HEK293 (cell line): ENCODE measurements around the gene DUS3L.

Source experiments
- CTCF ChIA-PET: fragments of 350-600 bp; formaldehyde crosslinking; extraction: SDS; loops from one replicate; lab custom pipeline; 2021; ENCODE audit warnings: antibody characterized with exemption; lab: Yijun Ruan, JAX
- POLR2A ChIA-PET: fragments of 300-600 bp; formaldehyde crosslinking; extraction: SDS; loops from one replicate; lab custom pipeline; 2020; ENCODE audit warnings: antibody characterized with exemption, inconsistent platforms; lab: Yijun Ruan, JAX
- H3K27ac ChIP-seq: fragments of 200-500 bp; sonication (Bioruptor generic); 2 replicates; pipeline ENCODE4 v1.5.1; 2014; ENCODE audit warnings: low read depth, low read length, control low read depth, inconsistent platforms; ENCODE audit errors: extremely low read depth
- H3K36me3 ChIP-seq, 2 experiments: fragments of 200-500 bp in 1 of 2; sonication (Bioruptor generic) in 1 of 2; 1 replicate in 1 of 2; 2 replicates in 1 of 2; pipeline ENCODE4 v1.5.1; 2014 to 2017; ENCODE audit warnings: inconsistent platforms in 2 of 2, low read length in 2 of 2; ENCODE audit not compliant: control insufficient read depth in 2 of 2, insufficient read depth in 1 of 2
- H3K4me1 ChIP-seq: fragments of 200-500 bp; sonication (Bioruptor generic); 2 replicates; pipeline ENCODE4 v1.5.1; 2014; ENCODE audit warnings: mild to moderate bottlenecking, low read length, inconsistent platforms; ENCODE audit not compliant: control insufficient read depth, insufficient read depth
- H3K4me3 ChIP-seq: 2 replicates; pipeline ENCODE4 v1.5.1; 2011; ENCODE audit warnings: low read depth, mild to moderate bottlenecking, control low read depth, low read length, moderate library complexity
- H3K9me3 ChIP-seq: fragments of 200-500 bp; sonication (Bioruptor generic); 2 replicates; pipeline ENCODE4 v1.5.1; 2014; ENCODE audit warnings: low read depth, low read length, inconsistent platforms; ENCODE audit not compliant: control insufficient read depth, insufficient read depth
- BCL11B ChIP-seq: fragments of 450-650 bp; formaldehyde crosslinking; IDR thresholded peaks from 2 replicates; pipeline ENCODE4 v1.5.1; 2016; ENCODE audit warnings: low read depth, missing biosample characterization, missing genetic modification characterization
- HIC1 ChIP-seq: fragments of 450-650 bp; formaldehyde crosslinking; IDR thresholded peaks from 2 replicates; pipeline ENCODE4 v1.5.1; 2016; ENCODE audit warnings: missing biosample characterization, missing genetic modification characterization
- KLF1 ChIP-seq: fragments of 450-650 bp; formaldehyde crosslinking; IDR thresholded peaks from 2 replicates; pipeline ENCODE4 v1.5.1; 2016; ENCODE audit warnings: missing biosample characterization, missing genetic modification characterization
- KLF16 ChIP-seq: fragments of 450-650 bp; formaldehyde crosslinking; IDR thresholded peaks from 2 replicates; pipeline ENCODE4 v1.5.1; 2017; ENCODE audit warnings: missing biosample characterization, missing genetic modification characterization
- MYNN ChIP-seq: fragments of 450-650 bp; formaldehyde crosslinking; IDR thresholded peaks from 2 replicates; pipeline ENCODE4 v1.5.1; 2016; ENCODE audit warnings: missing biosample characterization, missing genetic modification characterization, borderline replicate concordance
- PATZ1 ChIP-seq: fragments of 450-650 bp; formaldehyde crosslinking; IDR thresholded peaks from 2 replicates; pipeline ENCODE4 v1.5.1; 2016; ENCODE audit warnings: missing biosample characterization, missing genetic modification characterization
- ZBTB7A ChIP-seq: fragments of 450-650 bp; formaldehyde crosslinking; IDR thresholded peaks from 2 replicates; pipeline ENCODE4 v1.5.1; 2016; ENCODE audit warnings: low read depth, missing biosample characterization, missing genetic modification characterization
- ZNF112 ChIP-seq: fragments of 450-650 bp; formaldehyde crosslinking; IDR thresholded peaks from 2 replicates; pipeline ENCODE4 v1.5.0; 2017; ENCODE audit warnings: missing biosample characterization, missing genetic modification characterization
- ZNF148 ChIP-seq: fragments of 450-650 bp; formaldehyde crosslinking; IDR thresholded peaks from 2 replicates; pipeline ENCODE4 v1.5.0; 2017; ENCODE audit warnings: missing biosample characterization, missing genetic modification characterization, borderline replicate concordance
- ZNF175 ChIP-seq: fragments of 450-650 bp; formaldehyde crosslinking; IDR thresholded peaks from 2 replicates; pipeline ENCODE4 v1.5.1; 2016; ENCODE audit warnings: missing biosample characterization, missing genetic modification characterization
- ZNF214 ChIP-seq: fragments of 450-650 bp; formaldehyde crosslinking; IDR thresholded peaks from 2 replicates; pipeline ENCODE4 v1.5.1; 2017; ENCODE audit warnings: missing biosample characterization, mild to moderate bottlenecking, missing genetic modification characterization, borderline replicate concordance
- ZNF221 ChIP-seq: fragments of 450-650 bp; formaldehyde crosslinking; IDR thresholded peaks from 2 replicates; pipeline ENCODE4 v1.5.1; 2017; ENCODE audit warnings: missing biosample characterization, missing genetic modification characterization, borderline replicate concordance
- ZNF223 ChIP-seq: fragments of 450-650 bp; formaldehyde crosslinking; IDR thresholded peaks from 2 replicates; pipeline ENCODE4 v1.5.1; 2016; ENCODE audit warnings: missing biosample characterization, missing genetic modification characterization
- ZNF23 ChIP-seq: fragments of 450-650 bp; formaldehyde crosslinking; IDR thresholded peaks from 2 replicates; pipeline ENCODE4 v1.5.1; 2016; ENCODE audit warnings: missing biosample characterization, missing genetic modification characterization, borderline replicate concordance
- ZNF292 ChIP-seq: fragments of 450-650 bp; formaldehyde crosslinking; IDR thresholded peaks from 2 replicates; pipeline ENCODE4 v1.5.1; 2016; ENCODE audit warnings: low read depth, missing biosample characterization, missing genetic modification characterization, borderline replicate concordance
- ZNF341 ChIP-seq: fragments of 450-650 bp; formaldehyde crosslinking; IDR thresholded peaks from 2 replicates; pipeline ENCODE4; 2016; ENCODE audit warnings: low read depth, missing biosample characterization, missing genetic modification characterization
- ZNF473 ChIP-seq: fragments of 450-650 bp; formaldehyde crosslinking; IDR thresholded peaks from 2 replicates; pipeline ENCODE4 v1.5.1; 2017; ENCODE audit warnings: missing biosample characterization, missing genetic modification characterization
- ZNF677 ChIP-seq: fragments of 450-650 bp; IDR thresholded peaks from 2 replicates; pipeline ENCODE4 v1.5.0; 2018; ENCODE audit warnings: missing biosample characterization, mild to moderate bottlenecking, missing genetic modification characterization, moderate library complexity
- ZNF768 ChIP-seq: fragments of 450-650 bp; formaldehyde crosslinking; IDR thresholded peaks from 2 replicates; pipeline ENCODE4 v1.5.1; 2018; ENCODE audit warnings: missing biosample characterization, mild to moderate bottlenecking, missing genetic modification characterization
- ZNF777 ChIP-seq: fragments of 450-650 bp; formaldehyde crosslinking; IDR thresholded peaks from 2 replicates; pipeline ENCODE4 v1.5.1; 2017; ENCODE audit warnings: missing biosample characterization, missing genetic modification characterization, borderline replicate concordance
- ZNF830 ChIP-seq: fragments of 450-650 bp; IDR thresholded peaks from 2 replicates; pipeline ENCODE4 v1.5.0; 2018; ENCODE audit warnings: missing biosample characterization, missing genetic modification characterization, low read depth, mild to moderate bottlenecking, moderate library complexity
- TF ChIP-seq, protein P1 (sequence below): fragments of 450-650 bp; formaldehyde crosslinking; IDR thresholded peaks from 2 replicates; pipeline ENCODE4 v1.5.1; 2016; ENCODE audit warnings: missing biosample characterization, missing genetic modification characterization, borderline replicate concordance

The DUS3L gene

GRCh38 chr19:5827891-5828660 lies 37.1 kb upstream of the DUS3L start (continued):
- TF ChIP-seq, protein P1, sequence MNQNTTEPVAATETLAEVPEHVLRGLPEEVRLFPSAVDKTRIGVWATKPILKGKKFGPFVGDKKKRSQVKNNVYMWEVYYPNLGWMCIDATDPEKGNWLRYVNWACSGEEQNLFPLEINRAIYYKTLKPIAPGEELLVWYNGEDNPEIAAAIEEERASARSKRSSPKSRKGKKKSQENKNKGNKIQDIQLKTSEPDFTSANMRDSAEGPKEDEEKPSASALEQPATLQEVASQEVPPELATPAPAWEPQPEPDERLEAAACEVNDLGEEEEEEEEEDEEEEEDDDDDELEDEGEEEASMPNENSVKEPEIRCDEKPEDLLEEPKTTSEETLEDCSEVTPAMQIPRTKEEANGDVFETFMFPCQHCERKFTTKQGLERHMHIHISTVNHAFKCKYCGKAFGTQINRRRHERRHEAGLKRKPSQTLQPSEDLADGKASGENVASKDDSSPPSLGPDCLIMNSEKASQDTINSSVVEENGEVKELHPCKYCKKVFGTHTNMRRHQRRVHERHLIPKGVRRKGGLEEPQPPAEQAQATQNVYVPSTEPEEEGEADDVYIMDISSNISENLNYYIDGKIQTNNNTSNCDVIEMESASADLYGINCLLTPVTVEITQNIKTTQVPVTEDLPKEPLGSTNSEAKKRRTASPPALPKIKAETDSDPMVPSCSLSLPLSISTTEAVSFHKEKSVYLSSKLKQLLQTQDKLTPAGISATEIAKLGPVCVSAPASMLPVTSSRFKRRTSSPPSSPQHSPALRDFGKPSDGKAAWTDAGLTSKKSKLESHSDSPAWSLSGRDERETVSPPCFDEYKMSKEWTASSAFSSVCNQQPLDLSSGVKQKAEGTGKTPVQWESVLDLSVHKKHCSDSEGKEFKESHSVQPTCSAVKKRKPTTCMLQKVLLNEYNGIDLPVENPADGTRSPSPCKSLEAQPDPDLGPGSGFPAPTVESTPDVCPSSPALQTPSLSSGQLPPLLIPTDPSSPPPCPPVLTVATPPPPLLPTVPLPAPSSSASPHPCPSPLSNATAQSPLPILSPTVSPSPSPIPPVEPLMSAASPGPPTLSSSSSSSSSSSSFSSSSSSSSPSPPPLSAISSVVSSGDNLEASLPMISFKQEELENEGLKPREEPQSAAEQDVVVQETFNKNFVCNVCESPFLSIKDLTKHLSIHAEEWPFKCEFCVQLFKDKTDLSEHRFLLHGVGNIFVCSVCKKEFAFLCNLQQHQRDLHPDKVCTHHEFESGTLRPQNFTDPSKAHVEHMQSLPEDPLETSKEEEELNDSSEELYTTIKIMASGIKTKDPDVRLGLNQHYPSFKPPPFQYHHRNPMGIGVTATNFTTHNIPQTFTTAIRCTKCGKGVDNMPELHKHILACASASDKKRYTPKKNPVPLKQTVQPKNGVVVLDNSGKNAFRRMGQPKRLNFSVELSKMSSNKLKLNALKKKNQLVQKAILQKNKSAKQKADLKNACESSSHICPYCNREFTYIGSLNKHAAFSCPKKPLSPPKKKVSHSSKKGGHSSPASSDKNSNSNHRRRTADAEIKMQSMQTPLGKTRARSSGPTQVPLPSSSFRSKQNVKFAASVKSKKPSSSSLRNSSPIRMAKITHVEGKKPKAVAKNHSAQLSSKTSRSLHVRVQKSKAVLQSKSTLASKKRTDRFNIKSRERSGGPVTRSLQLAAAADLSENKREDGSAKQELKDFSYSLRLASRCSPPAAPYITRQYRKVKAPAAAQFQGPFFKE, result no peak
- TF ChIP-seq ZNF677 (tag by site-specific recombination) (0 out of 2 replicates have a peak, but pooled peaks have one; percentile 50), ZNF214 (no peak), ZNF112 (tag by site-specific recombination) (no peak), ZNF175 (tag by site-specific recombination) (no peak), ZNF830 (tag by site-specific recombination) (no peak), ZNF221 (tag by site-specific recombination) (no peak), KLF16 (tag by site-specific recombination) (peak; percentile 92), BCL11B (tag by site-specific recombination) (no peak; the same call in 1 of the 2 replicates)
- TF ChIP-seq, all 188 proteins: peak for 70

DNA sequence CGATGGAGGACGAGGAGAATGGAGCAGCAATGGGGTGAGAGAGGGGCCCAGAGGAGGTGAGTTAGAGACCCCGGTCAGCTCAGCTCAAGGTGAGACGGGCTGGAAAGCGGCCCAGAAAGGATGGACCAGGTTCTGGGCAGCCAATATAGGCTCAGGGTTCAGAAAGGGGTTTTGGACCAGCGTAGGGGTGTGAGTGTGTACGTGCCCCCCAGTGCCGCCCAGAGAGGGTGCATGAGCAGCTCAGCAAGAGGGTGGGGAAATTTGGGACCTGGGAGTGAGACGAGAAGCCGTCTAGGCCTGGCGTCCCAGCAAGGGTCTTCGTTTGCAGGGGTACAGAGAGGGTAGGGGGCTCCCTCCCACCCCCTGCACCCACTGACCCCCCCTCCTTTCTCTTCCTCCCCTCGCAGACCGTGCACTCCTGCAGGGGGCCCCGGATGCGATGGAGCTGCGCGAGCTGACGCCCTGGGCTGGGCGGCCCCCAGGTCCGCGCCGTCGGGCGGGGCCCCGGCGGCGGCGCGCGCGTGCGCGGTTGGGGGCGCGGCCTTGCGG lies 36.5 kb upstream of the DUS3L start:
- H3K4me3 ChIP-seq, result no peak overlapping the region
- H3K27ac ChIP-seq, result peak overlapping the region; percentile 59; the same call in 1 of the 2 replicates
- peaks cover 6% of the 10 kb centered on the region for H3K4me1 ChIP-seq
- H3K36me3 ChIP-seq, result no peaks in the 10 kb centered on the region
- ChIA-PET CTCF (interaction anchor here (0.6 to 3.2 kb wide), 3 partner anchors 21 to 105 kb away, joined by 3 to 27 read pairs (median 6); partner anchors contain the start of gene NRTN), POLR2A (interaction anchor here (0.5 to 2.6 kb wide), 10 partner anchors 15 to 151 kb away, joined by 3 to 35 read pairs (median 4); partner anchors contain the start of genes NDUFA11, NRTN, RANBP3 and RPL36)
- H3K9me3 ChIP-seq, result no peaks in the 10 kb centered on the region
- TF ChIP-seq ZNF473 (no peak), ZBTB7A (tag by site-specific recombination) (0 out of 2 replicates have a peak, but pooled peaks have one; percentile 32), MYNN (no peak), ZNF292 (no peak), PATZ1 (tag by site-specific recombination) (peak; percentile 23; the same call in 1 of the 2 replicates), ZNF341 (tag by site-specific recombination) (no peak), ZNF768 (tag by site-specific recombination) (0 out of 2 replicates have a peak, but pooled peaks have one; percentile 66), ZNF148 (no peak), ZNF223 (tag by site-specific recombination) (0 out of 2 replicates have a peak, but pooled peaks have one; percentile 44), KLF1 (tag by site-specific recombination) (no peak), ZNF777 (0 out of 2 replicates have a peak, but pooled peaks have one; percentile 16), ZNF23 (tag by site-specific recombination) (no peak), HIC1 (tag by site-specific recombination) (peak; percentile 17; the same call in 1 of the 2 replicates)
